CD4-positive, alpha-beta T cell treated with Interleukin-1 beta for 1 hour (primary cell): Measurements from ENCODE around the gene TCTN2.

Experiments
- DNase-seq, 2 donors: peaks; one replicate each; pipeline ENCODE4 v3.0.0-alpha.2; 2020 to 2022

Gene TCTN2

GRCh38 chr12:123670882-123671728 lies at the start of gene TCTN2:
Gene TCTN2 (plus strand): TSS chr12:123671113. CDS start chr12:123671241, 128 bp downstream.
- peak; percentile 93 to 94 for DNase-seq

- no peak for DNase-seq
Observed at GRCh38 chr12:123621619-123622530, 49.0 kb upstream of the TCTN2 start.

GRCh38 chr12:123633379-123634141 lies 37.4 kb upstream of the TCTN2 start, which contains the start of the genes EIF2B1 and GTF2H3:
Gene EIF2B1 (minus strand): TSS chr12:123633686. CDS start chr12:123633557, 129 bp downstream.
Gene GTF2H3 (plus strand): TSS chr12:123633829. CDS start chr12:123633860, 31 bp downstream.
- DNase-seq: peak; percentile 96

- DNase-seq: no peak
Observed at GRCh38 chr12:123634142-123634561, 36.8 kb upstream of the TCTN2 start.

- no peak for DNase-seq
Observed at GRCh38 chr12:123643911-123644310, 27.0 kb upstream of the TCTN2 start.

- no peak for DNase-seq
Observed at GRCh38 chr12:123645380-123645779, 25.5 kb upstream of the TCTN2 start.

GRCh38 chr12:123645878-123646277 lies 25.0 kb upstream of the TCTN2 start:
- DNase-seq: no peak

GRCh38 chr12:123648401-123648800 lies 22.5 kb upstream of the TCTN2 start:
- no peak for DNase-seq

GRCh38 chr12:123654129-123654701 lies 16.7 kb upstream of the TCTN2 start:
- DNase-seq: no peak

GRCh38 chr12:123655420-123655819 lies 15.5 kb upstream of the TCTN2 start:
- DNase-seq: no peak

- no peak for DNase-seq
Observed at GRCh38 chr12:123656392-123656791, 14.5 kb upstream of the TCTN2 start.

- DNase-seq: no peak
Observed at GRCh38 chr12:123657211-123657610, 13.7 kb upstream of the TCTN2 start.

- DNase-seq: no peak
Observed at GRCh38 chr12:123659996-123660727, 10.8 kb upstream of the TCTN2 start.

- no peak for DNase-seq
Observed at GRCh38 chr12:123667771-123668170, 3.1 kb upstream of the TCTN2 start.

GRCh38 chr12:123671876-123672275 lies 963 bp downstream of the TCTN2 start:
- DNase-seq: no peak

- no peak for DNase-seq
Observed at GRCh38 chr12:123675436-123675835, 4.5 kb downstream of the TCTN2 start.

GRCh38 chr12:123676616-123677320 lies 5.9 kb downstream of the TCTN2 start:
- DNase-seq: no peak

- no peak for DNase-seq
Observed at GRCh38 chr12:123678981-123679380, 8.1 kb downstream of the TCTN2 start.

GRCh38 chr12:123681605-123682004 lies 10.7 kb downstream of the TCTN2 start:
- DNase-seq: no peak

GRCh38 chr12:123683964-123684363 lies 13.1 kb downstream of the TCTN2 start:
- DNase-seq: no peak

GRCh38 chr12:123686636-123687190 lies 15.8 kb downstream of the TCTN2 start:
- DNase-seq: no peak
